ENCODE results near the gene CPNE1.
A peak's percentile ranks its signal among the peaks of the same experiment; 100 is the strongest.
"Not testable (repeated sequence)": the region's sequence is repeated elsewhere in the genome, so short reads cannot be mapped to it uniquely, and the experiment has no call there.

The CPNE1 gene

DNA sequence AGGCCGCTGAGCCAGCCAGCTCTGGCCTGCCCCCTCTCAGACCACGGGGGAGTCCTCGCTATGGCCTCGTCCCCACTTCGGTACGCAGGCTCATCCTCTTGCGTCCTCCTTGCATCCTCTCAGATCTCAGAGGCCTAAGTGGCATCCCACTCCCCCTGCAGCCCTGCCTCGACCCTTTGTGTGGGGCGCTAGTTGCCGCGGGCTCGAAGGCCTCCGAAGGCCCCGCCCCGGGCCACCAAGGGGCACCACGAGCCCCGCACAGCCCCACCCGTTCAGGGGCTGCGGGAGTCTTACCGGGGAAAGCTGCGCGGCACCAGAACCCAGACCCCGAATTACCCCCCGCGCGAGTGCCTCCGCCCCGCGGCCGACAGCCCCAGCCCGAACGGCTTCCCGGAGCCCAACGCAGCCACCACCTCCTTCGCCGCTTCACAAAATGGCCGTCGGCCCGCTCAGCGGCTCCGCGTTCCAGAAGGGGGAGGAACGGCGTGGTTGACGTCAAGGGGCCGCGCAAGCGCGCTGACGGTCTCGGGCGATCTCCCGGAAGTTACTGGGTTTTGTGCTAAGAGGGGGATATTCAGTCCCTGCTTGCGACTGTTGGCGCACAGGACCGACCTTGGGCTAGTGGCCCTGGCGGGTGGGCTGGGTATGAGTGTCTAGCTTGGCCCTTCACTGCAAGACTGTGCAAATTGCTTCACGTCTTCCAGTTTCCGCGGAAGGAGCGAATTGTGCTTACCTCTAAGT, at the start of gene CPNE1, which contains the start of gene RBM12:
CPNE1 (minus strand) TSS at position 435 of the 741 bp plus-strand sequence. CDS start 31,977 bp downstream, outside the sequence.
RBM12 (minus strand) TSS at position 435 of the 741 bp plus-strand sequence. CDS start 9,578 bp downstream, outside the sequence.
- DNase-seq (ENCODE audit: low spot score), result peak; percentile 99

GRCh38 chr20:35714127-35714526, 49.4 kb upstream of the CPNE1 start:
- no peak for DNase-seq (ENCODE audit: low spot score)

- DNase-seq (ENCODE audit: low spot score), result not testable (repeated sequence)
Measured at GRCh38 chr20:35713120-35713519, 48.4 kb upstream of the CPNE1 start.

DNA sequence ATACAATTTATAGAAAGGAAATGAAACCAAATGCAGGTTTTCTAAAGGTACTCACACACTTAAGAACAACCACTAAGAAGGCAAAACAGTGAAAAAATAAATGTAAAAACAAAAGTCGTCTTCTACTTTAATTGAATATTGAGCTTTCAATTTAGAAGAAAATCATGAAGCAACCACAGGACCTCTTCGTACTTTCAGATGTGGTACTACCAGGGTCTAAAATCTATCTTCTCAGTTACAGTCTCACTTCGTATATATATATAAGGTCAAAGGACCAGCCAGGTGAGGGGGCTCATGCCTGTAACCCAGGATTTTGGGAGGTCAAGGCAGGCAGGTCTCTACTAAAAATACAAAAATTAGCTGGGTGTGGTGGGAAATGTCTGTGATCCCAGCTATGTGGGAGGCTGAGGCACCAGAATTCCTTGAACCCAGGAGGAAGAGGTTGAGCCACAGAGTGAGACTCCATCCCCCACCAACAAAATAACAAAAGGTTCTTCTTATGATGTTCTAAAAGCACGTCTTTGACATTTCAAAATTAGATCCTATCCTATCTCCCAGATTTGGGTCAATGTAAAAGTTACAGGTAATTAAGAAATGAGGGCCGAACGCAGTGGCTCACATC, 47.0 kb upstream of the CPNE1 start:
- DNase-seq (ENCODE audit: low spot score), result no peak

DNA sequence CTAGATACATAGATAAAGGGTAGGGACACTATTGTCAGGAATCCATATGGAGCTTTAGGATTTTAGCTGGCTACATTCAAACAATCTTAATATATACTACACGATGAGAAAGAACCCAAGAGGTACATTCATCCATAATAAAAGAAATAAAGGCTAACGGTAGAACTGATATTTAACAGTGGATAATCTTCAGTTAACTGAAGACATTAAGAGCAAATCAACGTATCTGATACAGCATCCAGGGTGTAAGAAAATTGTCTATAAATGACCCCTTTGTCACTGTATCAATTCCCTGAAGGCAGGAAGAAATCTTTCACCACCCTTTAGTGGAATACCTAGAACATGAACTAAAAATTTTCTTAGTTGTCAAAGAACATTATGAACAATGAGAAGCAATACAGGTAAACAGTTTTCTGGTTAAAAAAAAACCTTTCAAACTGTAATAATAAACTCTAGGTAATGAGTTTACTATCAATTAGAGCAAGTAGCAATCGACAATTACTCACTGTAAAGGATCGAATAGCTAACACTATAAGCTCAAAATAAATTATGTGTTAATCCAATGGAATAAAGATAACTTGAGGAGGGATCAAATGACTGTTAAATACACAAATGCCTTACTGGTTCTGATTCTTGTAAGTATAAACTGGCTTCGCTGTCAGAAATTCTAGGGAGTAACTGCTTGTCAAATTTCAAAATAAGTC, 46.3 kb upstream of the CPNE1 start:
- DNase-seq (ENCODE audit: low spot score), result no peak

GRCh38 chr20:35710039-35710438, 45.3 kb upstream of the CPNE1 start:
- DNase-seq (ENCODE audit: low spot score), result no peak

GRCh38 chr20:35709259-35709658, 44.6 kb upstream of the CPNE1 start:
- DNase-seq (ENCODE audit: low spot score), result no peak

GRCh38 chr20:35708502-35708901, 43.8 kb upstream of the CPNE1 start:
- DNase-seq (ENCODE audit: low spot score), result no peak

DNA sequence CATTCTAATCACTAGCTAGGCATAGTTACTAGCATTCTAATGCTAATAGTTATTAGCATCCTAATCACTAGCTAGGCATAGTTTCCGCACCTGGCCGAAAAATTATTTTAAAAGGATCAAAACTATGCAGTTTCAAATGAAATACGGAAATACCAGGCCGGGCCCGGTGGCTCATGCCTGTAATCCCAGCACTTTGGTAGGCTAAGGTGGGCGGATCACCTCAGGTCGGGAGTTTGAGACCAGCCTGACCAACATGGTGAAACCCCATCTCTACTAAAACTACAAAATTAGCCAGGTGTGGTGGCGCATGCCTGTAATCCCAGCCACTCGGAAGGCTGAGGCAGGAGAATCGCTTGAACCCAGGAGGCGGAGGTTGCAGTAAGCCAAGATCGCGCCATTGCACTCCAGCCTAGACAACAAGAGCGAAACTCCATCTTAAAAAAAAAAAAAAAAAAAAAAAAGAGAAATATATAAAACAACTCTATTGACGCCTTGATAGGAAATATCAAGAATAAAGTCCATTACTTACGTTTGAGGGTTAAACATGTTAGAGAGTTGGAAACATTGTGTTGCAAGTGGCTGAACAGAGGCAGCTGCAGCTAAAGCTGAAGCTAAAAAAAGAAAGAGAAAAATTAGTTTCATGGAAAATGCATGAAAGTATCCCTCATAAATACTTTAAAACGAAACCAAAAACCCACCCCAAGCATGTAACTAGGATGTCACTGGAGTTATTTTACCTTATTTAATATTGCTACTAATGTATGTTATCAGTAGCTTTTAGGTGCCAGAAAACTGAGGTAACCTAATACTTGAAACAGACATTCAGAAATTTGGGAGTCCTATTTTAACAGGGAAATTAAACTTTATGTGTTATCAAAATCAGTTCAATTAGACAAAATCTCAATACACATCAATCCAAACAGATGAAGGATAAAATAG, 42.2 kb upstream of the CPNE1 start:
- not testable (repeated sequence) for DNase-seq (ENCODE audit: low spot score)

GRCh38 chr20:35705894-35706293, 41.2 kb upstream of the CPNE1 start:
- DNase-seq (ENCODE audit: low spot score), result not testable (repeated sequence)

- no peak for DNase-seq (ENCODE audit: low spot score)
Measured at GRCh38 chr20:35704514-35705261, 40.0 kb upstream of the CPNE1 start.

GRCh38 chr20:35702824-35703695, 38.4 kb upstream of the CPNE1 start:
- no peak for DNase-seq (ENCODE audit: low spot score)

DNA sequence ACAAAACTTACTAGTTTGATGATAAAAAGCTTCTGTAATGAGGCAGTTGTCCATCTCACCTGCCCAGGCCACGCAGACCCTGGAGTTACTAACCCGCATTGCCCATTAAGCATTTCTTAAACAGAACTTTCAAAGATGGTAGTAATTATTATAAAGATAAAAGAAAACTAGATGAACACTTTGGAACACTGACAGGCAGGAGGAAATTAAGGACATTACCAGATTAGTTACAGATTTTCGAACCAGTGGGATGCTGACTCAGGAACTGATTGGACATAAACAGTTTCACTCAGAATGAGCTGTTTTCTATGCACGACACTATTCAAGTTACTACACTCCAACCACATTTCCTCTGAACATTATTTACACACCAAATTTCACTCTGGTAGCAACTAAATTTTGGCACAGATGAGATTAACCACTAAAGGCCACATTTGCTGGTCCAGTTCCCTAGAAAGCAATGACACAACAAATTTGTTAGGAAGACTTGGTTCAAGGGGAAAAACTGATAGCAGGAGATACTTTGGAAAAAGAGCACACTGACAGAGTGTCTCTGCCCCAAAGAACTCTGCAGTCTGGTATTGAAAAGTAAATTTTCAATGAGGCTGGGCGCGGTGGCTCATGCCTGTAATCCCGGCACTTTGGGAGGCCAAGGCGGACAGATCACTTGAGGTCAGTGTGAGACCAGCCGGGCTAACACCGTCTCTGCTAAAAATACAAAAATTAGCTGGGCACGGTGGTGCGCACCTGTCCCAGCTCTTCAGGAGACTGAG, 37.5 kb upstream of the CPNE1 start:
- peak; percentile 45 for DNase-seq (ENCODE audit: low spot score)

DNA sequence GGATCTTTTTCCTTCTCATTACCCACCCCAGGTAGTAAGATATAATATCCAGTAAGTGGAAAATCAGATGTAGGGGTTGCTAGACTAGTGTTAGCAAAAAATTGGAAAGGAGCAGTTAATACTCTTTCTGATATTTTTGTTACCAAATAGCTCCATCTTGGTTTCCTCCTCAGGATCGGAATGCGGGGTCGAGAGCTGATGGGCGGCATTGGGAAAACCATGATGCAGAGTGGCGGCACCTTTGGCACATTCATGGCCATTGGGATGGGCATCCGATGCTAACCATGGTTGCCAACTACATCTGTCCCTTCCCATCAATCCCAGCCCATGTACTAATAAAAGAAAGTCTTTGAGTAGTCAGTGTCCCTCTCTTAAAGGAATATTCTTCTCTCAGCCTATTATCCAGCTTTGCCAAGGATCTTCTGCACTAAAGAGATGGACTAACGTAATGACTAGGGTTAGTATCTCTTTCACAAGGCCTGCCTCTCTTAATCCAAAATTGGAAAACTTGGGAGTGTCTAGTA, 36.0 kb upstream of the CPNE1 start:
- no peak for DNase-seq (ENCODE audit: low spot score)

DNA sequence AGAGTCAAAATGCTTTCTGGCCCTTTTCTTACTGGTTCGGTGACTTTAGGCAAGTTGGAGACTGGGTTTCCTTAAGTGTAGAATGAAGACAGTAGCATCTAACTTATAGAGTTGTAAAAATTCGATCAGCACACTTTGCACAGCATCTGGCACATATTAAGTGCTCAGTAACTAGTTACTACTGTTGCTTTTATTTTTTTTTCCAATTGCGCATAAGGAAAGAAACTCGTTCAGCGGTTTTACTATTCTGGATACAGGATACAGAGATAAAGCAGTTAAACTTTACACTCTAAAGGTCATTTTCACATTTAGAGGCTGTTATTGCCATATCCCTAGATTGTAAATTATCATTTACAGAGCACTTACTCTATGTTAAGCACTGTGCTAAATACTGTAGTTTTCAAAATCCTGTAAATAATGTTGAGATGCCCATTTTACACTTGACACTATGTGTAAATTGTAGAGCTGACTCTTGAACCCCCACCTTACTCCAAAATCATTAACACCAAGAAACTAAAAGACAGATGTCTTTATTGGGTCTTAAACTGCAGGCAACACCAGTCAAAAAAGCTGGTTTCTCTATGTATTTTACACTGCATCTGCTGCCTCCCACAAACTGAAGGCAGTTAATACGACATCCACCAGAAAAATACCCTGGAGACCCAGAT, 35.4 kb upstream of the CPNE1 start:
- no peak for DNase-seq (ENCODE audit: low spot score)

DNA sequence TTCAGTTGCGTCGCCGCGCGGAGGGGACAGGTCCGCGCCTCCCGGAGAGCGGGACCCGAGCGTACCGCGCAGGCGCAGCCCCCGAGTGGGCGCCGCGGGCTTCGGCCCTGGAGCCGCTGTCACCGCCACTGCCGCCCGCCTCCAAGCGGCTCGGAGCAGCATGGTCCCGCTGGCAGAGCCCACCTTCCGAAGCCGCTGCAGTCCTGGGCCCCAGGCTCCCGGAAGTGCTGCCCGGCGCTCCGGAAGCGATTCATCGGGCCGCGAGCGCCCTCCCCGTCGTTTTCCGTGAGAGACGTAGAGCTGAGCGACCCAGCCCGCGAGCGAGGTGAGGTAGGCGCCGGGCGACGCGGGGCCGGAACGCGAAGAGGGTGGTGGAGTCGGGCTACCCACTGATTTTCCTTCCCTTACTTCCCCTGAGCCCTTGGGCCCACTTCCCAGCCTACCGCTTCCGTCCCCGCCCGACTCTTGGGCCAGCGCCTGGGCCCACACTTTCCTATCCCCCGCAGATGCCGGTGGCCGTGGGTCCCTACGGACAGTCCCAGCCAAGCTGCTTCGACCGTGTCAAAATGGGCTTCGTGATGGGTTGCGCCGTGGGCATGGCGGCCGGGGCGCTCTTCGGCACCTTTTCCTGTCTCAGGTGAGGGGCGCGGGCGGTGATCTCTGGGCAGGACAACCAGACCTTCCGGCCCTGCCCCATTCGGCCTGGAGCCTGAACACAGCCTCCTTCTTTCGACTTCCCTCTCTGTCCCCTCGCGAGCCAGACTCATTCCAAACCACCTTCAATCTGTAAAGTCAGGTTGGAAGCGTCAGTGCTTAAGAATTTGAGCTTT, 34.6 kb upstream of the CPNE1 start, which contains the start of the genes NFS1 and ROMO1:
NFS1 (minus strand) TSS at position 226 of the 830 bp plus-strand sequence; CDS start at position 162, 64 bp downstream.
ROMO1 (plus strand) TSS at position 279 of the 830 bp plus-strand sequence; CDS start at position 507, 228 bp downstream.
- DNase-seq (ENCODE audit: low spot score), result peak; percentile 95
